ENCODE data around the gene MOB3C. TPM values are rescaled to one million over a fixed set of nuclear protein-coding genes. Genes with fewer than 3 reads are reported as not detected.

The MOB3C gene
- total RNA-seq, 1 donor from 2014 or later, result 9.4 TPM

GRCh38 chr1:46623743-46624644 lies 7.4 kb upstream of the MOB3C start:
- H3K4me3 Mint-ChIP-seq (ENCODE audit: unreplicated experiment), result no peak overlapping the region

GRCh38 chr1:46622344-46622743 lies 5.7 kb upstream of the MOB3C start:
- Mint-ChIP-seq H3K36me3 (ENCODE audit: unreplicated experiment) (no peaks in the 10 kb centered on the region), H3K27ac (ENCODE audit: unreplicated experiment) (peak overlapping the region; percentile 71), H3K4me1 (ENCODE audit: unreplicated experiment) (peaks cover 20% of the 10 kb centered on the region), H3K4me3 (ENCODE audit: unreplicated experiment) (peak overlapping the region; percentile 8), H3K9me3 (ENCODE audit: unreplicated experiment) (no peaks in the 10 kb centered on the region), H3K27me3 (ENCODE audit: unreplicated experiment) (no peaks in the 10 kb centered on the region)
- peak; percentile 67 for TF ChIP-seq CTCF (IDR thresholded peaks at IDR 0.05)
- no peak for DNase-seq (ENCODE audit: extremely low spot score, unreplicated experiment)

More at GRCh38 chr1:46623743-46624644, 7.4 kb upstream of the MOB3C start:
- Mint-ChIP-seq H3K4me1 (ENCODE audit: unreplicated experiment) (peaks cover 18% of the 10 kb centered on the region), H3K27ac (ENCODE audit: unreplicated experiment) (no peak overlapping the region), H3K27me3 (ENCODE audit: unreplicated experiment) (no peaks in the 10 kb centered on the region), H3K36me3 (ENCODE audit: unreplicated experiment) (no peaks in the 10 kb centered on the region), H3K9me3 (ENCODE audit: unreplicated experiment) (no peaks in the 10 kb centered on the region)
- no peak for TF ChIP-seq CTCF (IDR thresholded peaks at IDR 0.05)
- DNase-seq (ENCODE audit: extremely low spot score, unreplicated experiment), result no peak

- no peak for TF ChIP-seq CTCF (IDR thresholded peaks at IDR 0.05)
- peak overlapping the region; percentile 8 for H3K4me3 Mint-ChIP-seq (ENCODE audit: unreplicated experiment)
- H3K27me3 Mint-ChIP-seq (ENCODE audit: unreplicated experiment), result no peaks in the 10 kb centered on the region
- DNase-seq (ENCODE audit: extremely low spot score, unreplicated experiment), result no peak
- H3K4me1 Mint-ChIP-seq (ENCODE audit: unreplicated experiment), result peaks cover 25% of the 10 kb centered on the region
- no peaks in the 10 kb centered on the region for H3K36me3 Mint-ChIP-seq (ENCODE audit: unreplicated experiment)
- peak overlapping the region; percentile 71 for H3K27ac Mint-ChIP-seq (ENCODE audit: unreplicated experiment)
- no peaks in the 10 kb centered on the region for H3K9me3 Mint-ChIP-seq (ENCODE audit: unreplicated experiment)
Observed at GRCh38 chr1:46621930-46622329, 5.3 kb upstream of the MOB3C start.

- no peak for TF ChIP-seq CTCF (IDR thresholded peaks at IDR 0.05)
- H3K36me3 Mint-ChIP-seq (ENCODE audit: unreplicated experiment), result no peaks in the 10 kb centered on the region
- no peak overlapping the region for H3K27ac Mint-ChIP-seq (ENCODE audit: unreplicated experiment)
- no peak for DNase-seq (ENCODE audit: extremely low spot score, unreplicated experiment)
- no peaks in the 10 kb centered on the region for H3K9me3 Mint-ChIP-seq (ENCODE audit: unreplicated experiment)
- H3K27me3 Mint-ChIP-seq (ENCODE audit: unreplicated experiment), result no peaks in the 10 kb centered on the region
- H3K4me1 Mint-ChIP-seq (ENCODE audit: unreplicated experiment), result peaks cover 41% of the 10 kb centered on the region
- H3K4me3 Mint-ChIP-seq (ENCODE audit: unreplicated experiment), result no peak overlapping the region
Observed at GRCh38 chr1:46619656-46620258, 3.1 kb upstream of the MOB3C start.

GRCh38 chr1:46618754-46619415 lies 2.3 kb upstream of the MOB3C start:
- TF ChIP-seq CTCF (IDR thresholded peaks at IDR 0.05), result no peak
- no peak for DNase-seq (ENCODE audit: extremely low spot score, unreplicated experiment)
- H3K36me3 Mint-ChIP-seq (ENCODE audit: unreplicated experiment), result no peaks in the 10 kb centered on the region
- H3K4me3 Mint-ChIP-seq (ENCODE audit: unreplicated experiment), result no peak overlapping the region
- H3K27ac Mint-ChIP-seq (ENCODE audit: unreplicated experiment), result no peak overlapping the region
- H3K4me1 Mint-ChIP-seq (ENCODE audit: unreplicated experiment), result peaks cover 50% of the 10 kb centered on the region
- no peaks in the 10 kb centered on the region for H3K9me3 Mint-ChIP-seq (ENCODE audit: unreplicated experiment)
- H3K27me3 Mint-ChIP-seq (ENCODE audit: unreplicated experiment), result no peaks in the 10 kb centered on the region
